ENCODE measurements around the gene ADAMTS13.

ADAMTS13 gene

GRCh38 chr9:133426011-133426410 is 3.8 kb downstream of the ADAMTS13 start:
- TF ChIP-seq CTCF (IDR thresholded peaks at IDR 0.05; ENCODE audit: low read depth, low read length) = no peak
- no peak overlapping the region for H3K4me3 ChIP-seq (ENCODE audit: low read depth, low read length)

GRCh38 chr9:133427658-133428348 is 5.6 kb downstream of the ADAMTS13 start:
- H3K4me3 ChIP-seq (ENCODE audit: low read depth, low read length) = no peak overlapping the region
- no peak for TF ChIP-seq CTCF (IDR thresholded peaks at IDR 0.05; ENCODE audit: low read depth, low read length)

GRCh38 chr9:133428617-133429101 is 6.5 kb downstream of the ADAMTS13 start:
- H3K4me3 ChIP-seq (ENCODE audit: low read depth, low read length) = no peak overlapping the region
- TF ChIP-seq CTCF (IDR thresholded peaks at IDR 0.05; ENCODE audit: low read depth, low read length) = no peak

- H3K4me3 ChIP-seq (ENCODE audit: low read depth, low read length) = no peak overlapping the region
- no peak for TF ChIP-seq CTCF (IDR thresholded peaks at IDR 0.05; ENCODE audit: low read depth, low read length)
Observed at GRCh38 chr9:133429214-133429613, 7.0 kb downstream of the ADAMTS13 start.

- peak; percentile 14; the same call in 1 of the 2 replicates for TF ChIP-seq CTCF (IDR thresholded peaks at IDR 0.05; ENCODE audit: low read depth, low read length)
- H3K4me3 ChIP-seq (ENCODE audit: low read depth, low read length) = no peak overlapping the region
Observed at GRCh38 chr9:133429641-133430161, 7.5 kb downstream of the ADAMTS13 start.

GRCh38 chr9:133430244-133430643 is 8.1 kb downstream of the ADAMTS13 start:
- no peak overlapping the region for H3K4me3 ChIP-seq (ENCODE audit: low read depth, low read length)
- no peak for TF ChIP-seq CTCF (IDR thresholded peaks at IDR 0.05; ENCODE audit: low read depth, low read length)

GRCh38 chr9:133433351-133433843 is 11.2 kb downstream of the ADAMTS13 start:
- TF ChIP-seq CTCF (IDR thresholded peaks at IDR 0.05; ENCODE audit: low read depth, low read length) = no peak
- H3K4me3 ChIP-seq (ENCODE audit: low read depth, low read length) = no peak overlapping the region

Measured in WI38 (cell line).